HL-60 (cell line): ENCODE measurements around the gene EPSTI1.

ENCODE experiments used
- DNase-seq, 2 experiments: peaks; one replicate each; pipeline ENCODE4 v3.0.0-alpha.2; 2010 to 2020; ENCODE audit warnings: low read depth in 1 of 2, low spot score in 1 of 2
- H3K27ac ChIP-seq: fragments of 250-450 bp; sonication (Bioruptor Pico); replicated peaks from 2 replicates; pipeline ENCODE4 v1.5.1; 2020; ENCODE audit warnings: mild to moderate bottlenecking, moderate library complexity
- H3K27me3 ChIP-seq: fragments of 250-450 bp; sonication (Bioruptor Pico); 2 replicates; pipeline ENCODE4 v1.5.1; 2021; ENCODE audit warnings: mild to moderate bottlenecking, moderate library complexity; ENCODE audit not compliant: insufficient read depth, poor library complexity, severe bottlenecking
- H3K4me3 ChIP-seq: replicated peaks from 2 replicates; pipeline ENCODE4 v1.5.1; 2011; ENCODE audit warnings: mild to moderate bottlenecking, control low read depth, low read length; ENCODE audit not compliant: insufficient read depth
- GABPA ChIP-seq: IDR thresholded peaks from 2 replicates; pipeline ENCODE4 v1.6.1; 2012; ENCODE audit warnings: low read depth
- POLR2AphosphoS5 ChIP-seq: IDR thresholded peaks from 2 replicates; pipeline ENCODE4 v1.6.1; 2012; ENCODE audit warnings: low read depth
- REST ChIP-seq: IDR thresholded peaks from 2 replicates; pipeline ENCODE4 v1.6.1; 2012; ENCODE audit warnings: low read depth; ENCODE audit not compliant: insufficient replicate concordance
- SPI1 ChIP-seq: IDR thresholded peaks from 2 replicates; pipeline ENCODE4 v1.6.1; 2012; ENCODE audit warnings: low read depth, mild to moderate bottlenecking, borderline replicate concordance
- TF ChIP-seq, protein P1 (sequence below): IDR thresholded peaks from one replicate; pipeline ENCODE4 v1.5.1; 2011; ENCODE audit warnings: low read length, control low read depth, inconsistent platforms; ENCODE audit not compliant: insufficient read depth

Gene EPSTI1

DNA sequence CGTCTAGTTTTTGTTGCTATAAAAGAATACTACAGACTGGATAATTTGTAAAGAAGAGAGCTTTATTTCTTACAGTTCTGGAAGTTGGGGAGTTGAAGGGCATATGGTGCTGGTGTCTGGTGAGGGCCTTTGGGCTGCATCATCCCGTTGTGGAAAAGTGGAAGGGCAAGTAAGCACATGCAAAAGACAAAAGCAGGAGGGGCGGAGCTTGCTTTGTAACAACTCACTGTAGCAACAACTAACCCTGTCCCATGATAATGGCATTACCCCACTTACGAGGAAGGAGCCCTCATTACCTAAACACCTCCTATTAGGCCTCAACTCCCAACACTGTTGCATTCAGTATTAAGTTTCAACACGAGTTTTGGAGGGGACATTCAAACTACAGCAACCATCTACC is 24.2 kb upstream of the EPSTI1 start:
- no peak for DNase-seq
- no peaks in the 10 kb centered on the region for H3K27me3 ChIP-seq
- TF ChIP-seq SPI1 (no peak), REST (no peak), GABPA (no peak), POLR2AphosphoS5 (no peak)
- TF ChIP-seq, protein P1, sequence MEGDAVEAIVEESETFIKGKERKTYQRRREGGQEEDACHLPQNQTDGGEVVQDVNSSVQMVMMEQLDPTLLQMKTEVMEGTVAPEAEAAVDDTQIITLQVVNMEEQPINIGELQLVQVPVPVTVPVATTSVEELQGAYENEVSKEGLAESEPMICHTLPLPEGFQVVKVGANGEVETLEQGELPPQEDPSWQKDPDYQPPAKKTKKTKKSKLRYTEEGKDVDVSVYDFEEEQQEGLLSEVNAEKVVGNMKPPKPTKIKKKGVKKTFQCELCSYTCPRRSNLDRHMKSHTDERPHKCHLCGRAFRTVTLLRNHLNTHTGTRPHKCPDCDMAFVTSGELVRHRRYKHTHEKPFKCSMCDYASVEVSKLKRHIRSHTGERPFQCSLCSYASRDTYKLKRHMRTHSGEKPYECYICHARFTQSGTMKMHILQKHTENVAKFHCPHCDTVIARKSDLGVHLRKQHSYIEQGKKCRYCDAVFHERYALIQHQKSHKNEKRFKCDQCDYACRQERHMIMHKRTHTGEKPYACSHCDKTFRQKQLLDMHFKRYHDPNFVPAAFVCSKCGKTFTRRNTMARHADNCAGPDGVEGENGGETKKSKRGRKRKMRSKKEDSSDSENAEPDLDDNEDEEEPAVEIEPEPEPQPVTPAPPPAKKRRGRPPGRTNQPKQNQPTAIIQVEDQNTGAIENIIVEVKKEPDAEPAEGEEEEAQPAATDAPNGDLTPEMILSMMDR = no peak
- no peak overlapping the region for H3K4me3 ChIP-seq
- no peak overlapping the region for H3K27ac ChIP-seq

DNA sequence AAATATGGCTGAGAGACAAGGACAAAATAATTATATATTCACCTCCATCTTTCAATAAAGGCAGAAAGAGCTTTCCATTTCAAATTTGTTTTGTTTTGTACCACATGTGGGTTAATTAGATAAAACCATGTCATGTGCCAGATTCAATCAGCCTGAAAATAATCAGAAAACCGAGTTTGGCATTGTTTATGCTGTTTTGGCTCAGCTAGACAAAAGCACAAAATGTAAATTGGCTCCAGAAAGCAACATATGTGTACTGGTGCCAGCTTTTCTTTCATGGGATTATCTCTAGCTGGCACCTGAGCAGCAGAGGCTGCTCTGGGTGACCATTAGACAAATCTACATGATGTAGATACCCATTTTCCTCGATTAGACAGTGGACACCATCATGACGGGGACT is 22.1 kb upstream of the EPSTI1 start:
- H3K27ac ChIP-seq = no peak overlapping the region
- no peak for DNase-seq
- H3K27me3 ChIP-seq = no peaks in the 10 kb centered on the region
- TF ChIP-seq POLR2AphosphoS5 (no peak), REST (no peak), SPI1 (no peak), GABPA (no peak)
- TF ChIP-seq, protein P1 = no peak
- H3K4me3 ChIP-seq = no peak overlapping the region

- no peak overlapping the region for H3K4me3 ChIP-seq
- TF ChIP-seq POLR2AphosphoS5 (no peak), REST (no peak), SPI1 (no peak), GABPA (no peak)
- TF ChIP-seq, protein P1 = no peak
- no peak for DNase-seq
Observed at GRCh38 chr13:43009506-43009905, 17.5 kb upstream of the EPSTI1 start.

More at GRCh38 chr13:43009506-43009905, 17.5 kb upstream of the EPSTI1 start:
- no peak overlapping the region for H3K27ac ChIP-seq
- no peaks in the 10 kb centered on the region for H3K27me3 ChIP-seq
